ENCODE results near the gene GPC6. TPM values are rescaled to one million over a fixed set of nuclear protein-coding genes. Genes with fewer than 3 reads are reported as not detected.

Gene GPC6
- polyA plus RNA-seq, 1 donor (not counting 4 experiments of a cell fraction or from before 2014, with no cell fraction given) = 0.42 TPM

DNA sequence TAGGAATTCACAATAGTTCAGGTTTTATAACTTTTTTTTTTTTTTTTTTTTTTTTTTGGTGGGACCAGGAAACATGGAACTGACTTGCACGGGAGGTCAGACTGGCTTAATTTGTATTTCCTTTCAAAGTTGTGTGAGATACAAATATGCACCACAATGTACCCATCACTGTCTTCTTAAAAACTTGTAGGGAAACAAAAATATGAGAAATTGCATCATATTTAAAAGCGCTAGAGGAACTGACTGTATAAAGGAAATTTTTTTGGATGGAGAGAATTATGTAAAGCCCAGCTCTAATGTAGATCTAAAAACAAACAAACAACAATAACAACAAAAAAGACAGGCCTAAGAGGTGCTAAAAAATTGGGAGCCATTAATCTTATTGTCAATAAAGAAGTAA is 1006.3 kb downstream of the GPC6 start:
- Histone ChIP-seq H3K4me2 (ENCODE audit: control insufficient read depth, extremely low read depth, insufficient read depth, low read depth, low read length) (no peak overlapping the region), H3K27ac (ENCODE audit: control insufficient read depth, insufficient read depth, low read length) (no peak overlapping the region), H3K9ac (ENCODE audit: control insufficient read depth, extremely low read depth, insufficient read depth, low read length) (no peak overlapping the region), H3K9me3 (ENCODE audit: control insufficient read depth, low read depth, low read length) (no peaks in the 10 kb centered on the region), H3K4me1 (ENCODE audit: control insufficient read depth, extremely low read depth, insufficient read depth, low read length) (no peaks in the 10 kb centered on the region), H3K9me1 (ENCODE audit: control insufficient read depth, extremely low read depth, insufficient read depth, low read length) (no peaks in the 10 kb centered on the region), H4K20me1 (ENCODE audit: control insufficient read depth, extremely low read depth, insufficient read depth, low read length) (no peaks in the 10 kb centered on the region), H3K36me3 (ENCODE audit: control insufficient read depth in 2 of 2, extremely low read depth in 1 of 2, insufficient read depth in 2 of 2, low read length in 2 of 2) (no peaks in the 10 kb centered on the region), H2AFZ (ENCODE audit: control insufficient read depth, low read length) (no peak overlapping the region), H3K79me2 (ENCODE audit: control insufficient read depth, insufficient read depth, low read length) (no peaks in the 10 kb centered on the region), H3K4me3 (ENCODE audit: control insufficient read depth in 2 of 3, extremely low read depth in 1 of 3, insufficient read depth in 2 of 3, low read depth in 1 of 3, low read length in 3 of 3) (no peak overlapping the region), H3K27me3 (ENCODE audit: control insufficient read depth, extremely low read depth, insufficient read depth, low read length) (no peaks in the 10 kb centered on the region)
- TF ChIP-seq EZH2 (IDR thresholded peaks at IDR 0.05; ENCODE audit: low read length) = no peak
- TF ChIP-seq, protein P1, sequence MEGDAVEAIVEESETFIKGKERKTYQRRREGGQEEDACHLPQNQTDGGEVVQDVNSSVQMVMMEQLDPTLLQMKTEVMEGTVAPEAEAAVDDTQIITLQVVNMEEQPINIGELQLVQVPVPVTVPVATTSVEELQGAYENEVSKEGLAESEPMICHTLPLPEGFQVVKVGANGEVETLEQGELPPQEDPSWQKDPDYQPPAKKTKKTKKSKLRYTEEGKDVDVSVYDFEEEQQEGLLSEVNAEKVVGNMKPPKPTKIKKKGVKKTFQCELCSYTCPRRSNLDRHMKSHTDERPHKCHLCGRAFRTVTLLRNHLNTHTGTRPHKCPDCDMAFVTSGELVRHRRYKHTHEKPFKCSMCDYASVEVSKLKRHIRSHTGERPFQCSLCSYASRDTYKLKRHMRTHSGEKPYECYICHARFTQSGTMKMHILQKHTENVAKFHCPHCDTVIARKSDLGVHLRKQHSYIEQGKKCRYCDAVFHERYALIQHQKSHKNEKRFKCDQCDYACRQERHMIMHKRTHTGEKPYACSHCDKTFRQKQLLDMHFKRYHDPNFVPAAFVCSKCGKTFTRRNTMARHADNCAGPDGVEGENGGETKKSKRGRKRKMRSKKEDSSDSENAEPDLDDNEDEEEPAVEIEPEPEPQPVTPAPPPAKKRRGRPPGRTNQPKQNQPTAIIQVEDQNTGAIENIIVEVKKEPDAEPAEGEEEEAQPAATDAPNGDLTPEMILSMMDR (optimal IDR thresholded peaks at IDR 0.05 in 1 of 3, IDR thresholded peaks at IDR 0.05 in 1 of 3, conservative IDR thresholded peaks at IDR 0.05 in 1 of 3; ENCODE audit: extremely low read depth in 1 of 3, insufficient read depth in 2 of 3, low read length in 3 of 3) = no peak
- no peak for DNase-seq (ENCODE audit: low read depth, low spot score)
- dilution Hi-C loops (cut with MboI; ENCODE audit: extremely low pct_ligation_motif_present, low sequenced_read_pairs) = no loop called here
- FAIRE-seq = no peak

- no peaks in the 10 kb centered on the region for H3K79me2 ChIP-seq (ENCODE audit: control insufficient read depth, insufficient read depth, low read length)
- no peak for DNase-seq (ENCODE audit: low read depth, low spot score)
- H3K27ac ChIP-seq (ENCODE audit: control insufficient read depth, insufficient read depth, low read length) = no peak overlapping the region
- H3K9me3 ChIP-seq (ENCODE audit: control insufficient read depth, low read depth, low read length) = no peaks in the 10 kb centered on the region
- H3K27me3 ChIP-seq (ENCODE audit: control insufficient read depth, extremely low read depth, insufficient read depth, low read length) = no peaks in the 10 kb centered on the region
- no peak overlapping the region for H2AFZ ChIP-seq (ENCODE audit: control insufficient read depth, low read length)
- no peak for TF ChIP-seq EZH2 (IDR thresholded peaks at IDR 0.05; ENCODE audit: low read length)
- TF ChIP-seq, protein P1 (optimal IDR thresholded peaks at IDR 0.05 in 1 of 3, IDR thresholded peaks at IDR 0.05 in 1 of 3, conservative IDR thresholded peaks at IDR 0.05 in 1 of 3; ENCODE audit: extremely low read depth in 1 of 3, insufficient read depth in 2 of 3, low read length in 3 of 3) = no peak
- no peaks in the 10 kb centered on the region for H3K36me3 ChIP-seq (ENCODE audit: control insufficient read depth in 2 of 2, extremely low read depth in 1 of 2, insufficient read depth in 2 of 2, low read length in 2 of 2)
- FAIRE-seq = no peak
- no peaks in the 10 kb centered on the region for H3K9me1 ChIP-seq (ENCODE audit: control insufficient read depth, extremely low read depth, insufficient read depth, low read length)
- no peak overlapping the region for H3K4me2 ChIP-seq (ENCODE audit: control insufficient read depth, extremely low read depth, insufficient read depth, low read depth, low read length)
- no peak overlapping the region for H3K9ac ChIP-seq (ENCODE audit: control insufficient read depth, extremely low read depth, insufficient read depth, low read length)
- H3K4me1 ChIP-seq (ENCODE audit: control insufficient read depth, extremely low read depth, insufficient read depth, low read length) = no peaks in the 10 kb centered on the region
- no peaks in the 10 kb centered on the region for H4K20me1 ChIP-seq (ENCODE audit: control insufficient read depth, extremely low read depth, insufficient read depth, low read length)
- H3K4me3 ChIP-seq (ENCODE audit: control insufficient read depth in 2 of 3, extremely low read depth in 1 of 3, insufficient read depth in 2 of 3, low read depth in 1 of 3, low read length in 3 of 3) = no peak overlapping the region
- dilution Hi-C loops (cut with MboI; ENCODE audit: extremely low pct_ligation_motif_present, low sequenced_read_pairs) = no loop called here
Observed at GRCh38 chr13:94233401-94233800, 1006.8 kb downstream of the GPC6 start.

All from keratinocyte (primary cell).